Coronary artery (tissue), 2 donors: ENCODE results near the gene SMCP.

Experiments used
- DNase-seq: peaks from one replicate; pipeline ENCODE4 v3.0.0-alpha.2; 2017; ENCODE audit warnings: low spot score
- H3K27ac ChIP-seq, 2 donors: fragments of 200-600 bp; sonication (generic); one replicate each; pipeline ENCODE4 v1.5.1; 2016 to 2019
- H3K4me3 ChIP-seq: fragments of 200-600 bp; sonication (generic); 2 replicates; pipeline ENCODE4 v1.5.1; 2016; ENCODE audit warnings: mild to moderate bottlenecking, moderate library complexity
- TF ChIP-seq, protein P1 (sequence below): fragments of 200-600 bp; sonication (generic); IDR thresholded peaks from one replicate; pipeline ENCODE4 v1.5.1; 2019; ENCODE audit warnings: antibody characterized with exemption

SMCP gene

DNA sequence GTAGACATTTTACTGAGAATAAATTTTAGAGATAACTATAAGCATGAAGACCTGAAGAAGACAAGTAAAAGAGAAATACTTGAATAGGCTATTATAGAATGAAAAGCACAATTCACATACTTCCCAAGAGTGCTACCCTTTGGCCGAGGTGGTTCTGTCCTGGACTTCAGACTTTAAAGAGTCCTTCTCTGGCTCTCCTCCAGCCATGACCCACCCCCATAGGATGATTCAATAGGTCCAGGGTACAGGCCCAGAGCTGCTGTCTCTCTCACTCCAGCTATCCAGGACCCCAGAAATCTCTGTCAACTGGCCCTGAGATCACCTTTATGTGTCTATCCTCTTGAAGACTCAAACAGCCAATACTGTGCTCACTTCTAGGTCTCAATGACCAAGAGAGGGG lies 1.3 kb upstream of the SMCP start:
- no peak overlapping the region for H3K4me3 ChIP-seq
- TF ChIP-seq, protein P1, sequence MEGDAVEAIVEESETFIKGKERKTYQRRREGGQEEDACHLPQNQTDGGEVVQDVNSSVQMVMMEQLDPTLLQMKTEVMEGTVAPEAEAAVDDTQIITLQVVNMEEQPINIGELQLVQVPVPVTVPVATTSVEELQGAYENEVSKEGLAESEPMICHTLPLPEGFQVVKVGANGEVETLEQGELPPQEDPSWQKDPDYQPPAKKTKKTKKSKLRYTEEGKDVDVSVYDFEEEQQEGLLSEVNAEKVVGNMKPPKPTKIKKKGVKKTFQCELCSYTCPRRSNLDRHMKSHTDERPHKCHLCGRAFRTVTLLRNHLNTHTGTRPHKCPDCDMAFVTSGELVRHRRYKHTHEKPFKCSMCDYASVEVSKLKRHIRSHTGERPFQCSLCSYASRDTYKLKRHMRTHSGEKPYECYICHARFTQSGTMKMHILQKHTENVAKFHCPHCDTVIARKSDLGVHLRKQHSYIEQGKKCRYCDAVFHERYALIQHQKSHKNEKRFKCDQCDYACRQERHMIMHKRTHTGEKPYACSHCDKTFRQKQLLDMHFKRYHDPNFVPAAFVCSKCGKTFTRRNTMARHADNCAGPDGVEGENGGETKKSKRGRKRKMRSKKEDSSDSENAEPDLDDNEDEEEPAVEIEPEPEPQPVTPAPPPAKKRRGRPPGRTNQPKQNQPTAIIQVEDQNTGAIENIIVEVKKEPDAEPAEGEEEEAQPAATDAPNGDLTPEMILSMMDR: no peak
- no peak for DNase-seq
- no peak overlapping the region for H3K27ac ChIP-seq

DNA sequence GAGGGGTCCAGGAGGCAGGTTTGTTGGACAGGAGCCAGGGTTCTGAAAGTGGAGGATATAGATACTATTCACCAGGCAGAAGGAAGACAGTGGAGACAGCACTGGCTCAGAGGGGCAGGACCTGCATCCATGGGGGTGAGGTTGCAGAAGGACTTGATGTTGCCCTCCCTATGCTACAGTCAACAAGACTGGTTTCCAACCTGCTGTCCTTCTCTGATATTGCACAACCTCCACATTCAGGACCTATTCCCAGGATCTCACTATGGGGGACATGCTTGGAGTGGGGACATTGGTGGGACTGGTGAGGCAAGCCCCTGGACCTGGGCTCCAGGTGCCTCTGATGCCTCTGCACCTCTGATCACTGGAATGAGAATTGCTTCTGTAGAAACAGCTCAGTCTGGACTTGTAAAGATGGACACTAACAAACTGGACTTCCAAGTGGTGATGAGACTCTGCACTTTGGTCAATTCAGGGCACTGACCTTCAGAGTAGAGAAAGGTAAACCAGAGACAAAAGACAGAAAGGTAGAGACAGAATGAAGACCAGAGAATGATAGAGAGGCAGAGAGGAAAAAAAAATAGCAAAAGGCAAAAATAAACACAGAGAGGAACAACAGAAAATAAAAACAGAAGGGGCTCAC lies 1.6 kb downstream of the SMCP start:
- no peak for DNase-seq
- TF ChIP-seq, protein P1: no peak
- Histone ChIP-seq H3K4me3 (no peak overlapping the region), H3K27ac (no peak overlapping the region)

DNA sequence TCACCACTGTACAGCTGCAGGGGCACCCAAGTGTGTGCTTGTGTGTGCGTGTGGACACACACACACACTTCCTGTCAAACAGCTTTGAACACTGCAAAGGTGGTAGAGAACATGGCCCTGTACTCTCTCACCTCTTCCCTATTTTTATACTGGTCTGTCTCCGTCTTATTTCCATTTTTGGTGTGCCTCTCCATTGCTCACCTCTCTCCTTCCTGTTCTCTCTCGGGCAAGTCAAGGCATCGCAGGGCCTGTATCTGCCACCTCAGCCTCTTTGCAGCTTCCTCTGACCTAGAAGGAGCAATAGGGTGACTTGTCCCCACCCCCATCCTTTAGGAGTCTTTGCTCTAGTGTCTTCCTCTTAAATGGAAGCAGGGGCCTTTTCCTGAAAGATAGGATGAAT lies 2.2 kb downstream of the SMCP start:
- no peak overlapping the region for H3K27ac ChIP-seq
- H3K4me3 ChIP-seq: no peak overlapping the region
- TF ChIP-seq, protein P1: no peak
- DNase-seq: no peak

DNA sequence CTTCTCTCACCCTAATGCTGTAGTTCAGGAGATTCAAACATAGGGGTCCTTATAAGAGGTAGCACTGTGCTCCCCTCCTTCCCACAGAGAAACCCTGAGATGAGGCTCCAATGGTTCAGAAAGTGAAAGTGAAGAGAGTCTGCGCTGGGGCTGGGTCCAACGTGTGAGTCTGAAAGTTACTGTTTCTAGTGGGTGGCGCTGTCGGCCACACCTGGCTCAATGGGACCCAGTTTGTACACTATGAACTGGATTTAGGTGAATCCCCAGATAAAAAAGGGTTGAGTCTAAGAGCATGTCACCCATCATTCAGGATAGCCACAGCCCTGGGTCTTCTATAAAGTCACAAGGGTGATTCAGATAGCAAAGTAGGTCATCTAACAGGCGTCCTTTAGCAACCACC lies 2.8 kb downstream of the SMCP start:
- TF ChIP-seq, protein P1: no peak
- Histone ChIP-seq H3K4me3 (no peak overlapping the region), H3K27ac (no peak overlapping the region)
- DNase-seq: no peak

DNA sequence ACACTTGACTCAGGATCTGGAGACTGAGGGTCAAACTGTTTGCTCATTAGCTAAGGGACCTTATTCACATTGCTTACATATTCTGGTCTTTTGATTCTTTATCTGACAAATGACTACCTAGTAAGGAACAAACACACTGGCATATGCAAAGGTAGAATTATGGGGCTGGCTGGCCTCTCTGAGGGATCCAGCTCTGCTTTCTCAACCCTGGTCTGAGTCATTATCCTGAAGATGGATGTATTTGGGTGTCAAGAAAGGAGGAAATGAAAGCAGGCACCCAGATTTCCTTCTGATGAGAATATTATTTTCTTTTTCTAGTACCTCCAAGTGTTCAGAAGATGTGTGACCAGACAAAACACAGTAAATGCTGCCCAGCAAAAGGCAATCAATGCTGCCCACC lies 6.0 kb downstream of the SMCP start:
- Histone ChIP-seq H3K4me3 (no peak overlapping the region), H3K27ac (no peak overlapping the region)
- TF ChIP-seq, protein P1: no peak
- no peak for DNase-seq

DNA sequence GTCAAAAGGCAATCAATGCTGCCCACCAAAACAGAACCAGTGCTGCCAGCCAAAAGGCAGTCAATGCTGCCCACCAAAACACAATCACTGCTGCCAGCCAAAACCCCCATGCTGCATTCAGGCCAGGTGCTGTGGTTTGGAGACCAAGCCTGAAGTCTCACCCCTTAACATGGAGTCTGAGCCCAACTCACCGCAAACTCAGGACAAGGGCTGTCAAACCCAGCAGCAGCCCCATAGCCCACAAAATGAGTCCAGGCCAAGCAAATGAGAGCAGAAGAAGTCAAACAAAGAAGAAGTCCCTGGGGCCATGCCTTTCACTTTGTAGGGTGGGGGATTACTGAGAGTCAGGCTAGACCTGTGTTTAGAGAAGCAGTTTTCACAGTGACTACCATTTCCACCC lies 6.4 kb downstream of the SMCP start:
- TF ChIP-seq, protein P1: no peak
- no peak for DNase-seq
- Histone ChIP-seq H3K27ac (no peak overlapping the region), H3K4me3 (no peak overlapping the region)

DNA sequence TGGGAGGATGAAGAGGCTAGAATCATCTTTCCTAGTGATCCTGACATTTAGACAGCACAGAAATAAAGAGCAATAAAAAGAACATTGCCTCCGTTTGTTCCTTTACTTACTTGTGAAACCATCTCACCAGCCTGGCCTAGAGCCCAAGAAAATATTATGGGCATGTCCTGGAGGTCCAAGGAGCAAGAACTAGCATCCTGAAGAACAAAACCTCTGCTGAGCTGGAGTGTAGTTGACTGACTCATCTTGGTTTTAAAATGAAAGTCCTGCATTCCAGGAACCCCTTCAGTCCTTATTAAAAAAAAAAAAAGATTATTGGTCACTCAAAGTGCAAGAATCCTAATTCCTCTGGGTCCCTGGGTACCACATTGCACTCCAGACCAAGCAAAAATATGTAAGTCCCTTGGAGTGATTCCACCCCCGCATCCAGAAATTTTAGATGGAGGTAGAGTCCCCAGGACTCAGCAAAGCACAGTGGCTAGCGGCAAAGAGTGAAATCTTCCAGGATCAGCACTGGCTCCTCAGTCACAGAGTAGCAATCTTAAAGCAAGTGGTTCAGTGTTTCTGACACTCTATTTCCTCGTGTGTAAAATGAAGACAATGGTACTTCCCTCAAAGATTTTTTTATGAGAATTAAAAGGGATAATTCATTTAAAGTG lies 7.0 kb downstream of the SMCP start:
- TF ChIP-seq, protein P1: no peak
- H3K27ac ChIP-seq: no peak overlapping the region
- DNase-seq: no peak

More for the DNA sequence above, 7.0 kb downstream of the SMCP start:
- H3K4me3 ChIP-seq: no peak overlapping the region
